H1 (cell line): ENCODE data around the gene PLEKHN1. TPM values are rescaled to one million over a fixed set of nuclear protein-coding genes. Genes with fewer than 3 reads are reported as not detected.

ENCODE experiments used
- CTCF ChIA-PET: fragments of 300-600 bp; sonication (Branson Sonifier 250); formaldehyde crosslinking; loops from one replicate; lab custom pipeline; 2021; ENCODE audit not compliant: partially characterized antibody; lab: Charles Lee
- POLR2A ChIA-PET: fragments of 300-600 bp; sonication (Branson Sonifier 250); formaldehyde crosslinking; loops from one replicate; lab custom pipeline; 2021; ENCODE audit warnings: inconsistent platforms; ENCODE audit not compliant: partially characterized antibody; lab: Charles Lee
- DNase-seq, 2 experiments: peaks; one replicate each; pipeline versions ENCODE4 v3.0.0 to v3.0.0-alpha.2; 2010 to 2022; ENCODE audit warnings: low spot score in 2 of 2, low read depth in 1 of 2, mixed read lengths in 1 of 2
- FAIRE-seq: peaks from 2 replicates; lab custom pipeline; 2011; peaks lifted over from hg19 to GRCh38; lab: Jason Lieb, UNC
- H2AFZ ChIP-seq: 2 replicates; pipeline ENCODE4 v1.8.1; 2012; ENCODE audit warnings: low read length, inconsistent platforms
- H2AK5ac ChIP-seq: 2 replicates; pipeline ENCODE4 v1.6.1; 2013; ENCODE audit warnings: low read depth, low read length
- H2BK120ac ChIP-seq: replicated peaks from 2 replicates; pipeline ENCODE3; 2013; ENCODE audit warnings: low read depth, low read length, inconsistent platforms
- H2BK12ac ChIP-seq: 2 replicates; pipeline ENCODE4 v1.6.1; 2013; ENCODE audit warnings: low read depth, low read length
- H2BK15ac ChIP-seq: 2 replicates; pipeline ENCODE4 v1.6.1; 2013; ENCODE audit warnings: low read length
- H2BK20ac ChIP-seq: 2 replicates; pipeline ENCODE4 v1.6.1; 2013; ENCODE audit warnings: low read length
- H2BK5ac ChIP-seq: 2 replicates; pipeline ENCODE4 v1.6.1; 2013; ENCODE audit warnings: low read depth, low read length
- H3K14ac ChIP-seq: 2 replicates; pipeline ENCODE4 v1.6.1; 2013; ENCODE audit warnings: inconsistent platforms; ENCODE audit not compliant: insufficient read length
- H3K18ac ChIP-seq: 2 replicates; pipeline ENCODE4 v1.6.1; 2013; ENCODE audit warnings: low read length; ENCODE audit errors: extremely low read depth
- H3K23ac ChIP-seq: 2 replicates; pipeline ENCODE4 v1.6.1; 2013; ENCODE audit warnings: inconsistent platforms; ENCODE audit not compliant: insufficient read length
- H3K23me2 ChIP-seq: 2 replicates; pipeline ENCODE4 v1.6.1; 2013; ENCODE audit warnings: low read depth, low read length
- H3K27ac ChIP-seq: 2 replicates; pipeline ENCODE4 v1.6.1; 2011; ENCODE audit warnings: low read depth, low read length, inconsistent platforms
- H3K27me3 ChIP-seq, 4 experiments: replicated peaks in 1 of 4; 1 replicate in 1 of 4; 2 replicates in 3 of 4; pipeline versions ENCODE4 v1.6.1 to v1.8.1; 2011 to 2013; ENCODE audit warnings: low read length in 3 of 4, mild to moderate bottlenecking in 3 of 4, inconsistent platforms in 2 of 4, mixed read lengths in 2 of 4, moderate library complexity in 1 of 4; ENCODE audit not compliant: control insufficient read depth in 3 of 4, insufficient read depth in 3 of 4; ENCODE audit errors: extremely low read depth in 1 of 4
- H3K36me3 ChIP-seq, 4 experiments: 2 replicates each; pipeline versions ENCODE4 v1.6.1 to v1.8.1; 2011 to 2013; ENCODE audit warnings: mild to moderate bottlenecking in 4 of 4, low read length in 3 of 4, moderate library complexity in 2 of 4, control low read depth in 1 of 4, inconsistent platforms in 1 of 4; ENCODE audit not compliant: insufficient read depth in 4 of 4, control insufficient read depth in 2 of 4
- H3K4ac ChIP-seq: replicated peaks from 2 replicates; pipeline ENCODE3; 2013; ENCODE audit warnings: low read length, low read depth, mixed read lengths, inconsistent platforms; ENCODE audit not compliant: insufficient read length
- H3K4me1 ChIP-seq, 4 experiments: replicated peaks in 1 of 4; 1 replicate in 1 of 4; 2 replicates in 3 of 4; pipeline versions ENCODE4 v1.6.1 to v1.8.1; 2011 to 2013; ENCODE audit warnings: low read length in 3 of 4, inconsistent platforms in 2 of 4, mixed read lengths in 1 of 4; ENCODE audit not compliant: insufficient read depth in 4 of 4, control insufficient read depth in 3 of 4
- H3K4me2 ChIP-seq, 2 experiments: 2 replicates each; pipeline versions ENCODE4 v1.6.1 to v1.8.1; 2011 to 2013; ENCODE audit warnings: low read depth in 2 of 2, low read length in 2 of 2, control low read depth in 1 of 2, inconsistent platforms in 1 of 2, mild to moderate bottlenecking in 1 of 2; ENCODE audit not compliant: insufficient read depth in 1 of 2
- H3K4me3 ChIP-seq, 4 experiments: fragments of 200-600, 300-600 bp in 1 of 4; sonication (generic), shearing (Covaris generic), sonication (Bioruptor Twin) in 1 of 4; 2 replicates each; pipeline versions ENCODE4 v1.5.1 to v1.8.1; 2011 to 2016; ENCODE audit warnings: low read length in 4 of 4, low read depth in 3 of 4, control low read depth in 2 of 4, inconsistent platforms in 2 of 4, mild to moderate bottlenecking in 2 of 4, mixed read lengths in 1 of 4, moderate library complexity in 1 of 4; ENCODE audit not compliant: insufficient read depth in 2 of 4; ENCODE audit errors: extremely low read depth in 1 of 4
- H3K56ac ChIP-seq: replicated peaks from 2 replicates; pipeline ENCODE3; 2013; ENCODE audit warnings: low read depth, mild to moderate bottlenecking, mixed read lengths, low read length, inconsistent platforms; ENCODE audit not compliant: insufficient read length
- H3K79me1 ChIP-seq: 2 replicates; pipeline ENCODE4 v1.6.1; 2013; ENCODE audit warnings: low read depth, low read length, control low read depth
- H3K79me2 ChIP-seq, 2 experiments: 2 replicates each; pipeline versions ENCODE4 v1.6.1 to v1.8.1; 2012 to 2013; ENCODE audit warnings: low read length in 2 of 2, mild to moderate bottlenecking in 2 of 2, inconsistent platforms in 1 of 2; ENCODE audit not compliant: insufficient read depth in 2 of 2, control insufficient read depth in 1 of 2
- H3K9ac ChIP-seq, 4 experiments: replicated peaks in 1 of 4; 1 replicate in 1 of 4; 2 replicates in 3 of 4; pipeline versions ENCODE4 v1.6.1 to v1.8.1; 2011 to 2013; ENCODE audit warnings: low read depth in 3 of 4, low read length in 3 of 4, control low read depth in 2 of 4, mild to moderate bottlenecking in 2 of 4, moderate library complexity in 2 of 4, inconsistent platforms in 1 of 4; ENCODE audit errors: extremely low read depth in 1 of 4
- H3K9me3 ChIP-seq, 2 experiments: 2 replicates each; pipeline versions ENCODE4 v1.6.1 to v1.8.1; 2012 to 2013; ENCODE audit warnings: mild to moderate bottlenecking in 2 of 2, moderate library complexity in 2 of 2, control low read depth in 1 of 2, inconsistent platforms in 1 of 2, low read depth in 1 of 2, low read length in 1 of 2, mixed read lengths in 1 of 2; ENCODE audit not compliant: insufficient read depth in 2 of 2
- H4K20me1 ChIP-seq, 2 experiments: replicated peaks in 1 of 2; 2 replicates each; pipeline versions ENCODE3 to v1.8.1; 2011 to 2013; ENCODE audit warnings: inconsistent platforms in 2 of 2, low read length in 2 of 2, mild to moderate bottlenecking in 1 of 2; ENCODE audit not compliant: insufficient read depth in 2 of 2, control insufficient read depth in 1 of 2
- H4K5ac ChIP-seq: 2 replicates; pipeline ENCODE4 v1.6.1; 2013; ENCODE audit warnings: low read length, low read depth, mixed read lengths, inconsistent platforms; ENCODE audit not compliant: insufficient read length
- H4K8ac ChIP-seq: 2 replicates; pipeline ENCODE4 v1.8.0; 2013; ENCODE audit warnings: mild to moderate bottlenecking, moderate library complexity, low read length, inconsistent platforms; ENCODE audit not compliant: insufficient read depth; ENCODE audit errors: extremely low read depth
- H4K91ac ChIP-seq: replicated peaks from 2 replicates; pipeline ENCODE3; 2013; ENCODE audit warnings: low read length, mixed read lengths, inconsistent platforms; ENCODE audit not compliant: insufficient read length
- CBX5 ChIP-seq: fragments of 300-800, 300-1000 bp; sonication (generic); IDR thresholded peaks from 2 replicates; pipeline ENCODE4 v1.7.1; 2016; ENCODE audit warnings: antibody characterized with exemption, low read length, low read depth
- CBX8 ChIP-seq: fragments of 300-800, 300-1000 bp; sonication (generic); IDR thresholded peaks from 2 replicates; pipeline ENCODE4 v1.7.1; 2016; ENCODE audit warnings: low read depth, low read length, borderline replicate concordance
- NANOG ChIP-seq: IDR thresholded peaks from 2 replicates; pipeline ENCODE4 v1.6.1; 2011; ENCODE audit warnings: low read length, low read depth, mild to moderate bottlenecking, inconsistent platforms; ENCODE audit not compliant: insufficient read depth, poor library complexity, severe bottlenecking
- POLR2AphosphoS5 ChIP-seq: IDR thresholded peaks from 2 replicates; pipeline ENCODE4 v1.6.1; 2011; ENCODE audit warnings: low read depth, low read length
- TBP ChIP-seq: IDR thresholded peaks from 2 replicates; pipeline ENCODE4 v1.6.1; 2011; ENCODE audit warnings: low read depth, low read length, improper control_type of control experiment
- WGBS, 2 experiments: shearing (Covaris generic) in 1 of 2; methylation state at CpG; one replicate each; pipeline versions ENCODE4 v1.1.6 to v1.1.7; 2013 to 2015; ENCODE audit warnings: low lambda C conversion rate in 2 of 2, mixed read lengths in 2 of 2, inconsistent platforms in 1 of 2, low coverage in 1 of 2, missing lambda C conversion rate in 1 of 2; ENCODE audit not compliant: insufficient replicate concordance in 2 of 2, insufficient coverage in 1 of 2, insufficient read length in 1 of 2; ENCODE audit errors: extremely low coverage in 1 of 2, missing lambda C conversion rate in 1 of 2; 5-methylcytosine and 5-hydroxymethylcytosine counted together
- polyA plus RNA-seq, 7 experiments: library from polyadenylated mRNA; depleted of rRNA in 3 of 7; stranded (reverse) in 5 of 7; unstranded in 2 of 7; fragments of >200 nt in 5 of 7; fragments of 200-250 nt in 2 of 7; gene quantifications; 1 replicate in 5 of 7; 2 replicates in 1 of 7; 4 replicates in 1 of 7; pipeline versions ENCODE4 v1.2.1 to v1.2.3, GENCODE V29; 2011 to 2013; ENCODE audit warnings: missing spikeins in 2 of 7, mixed read lengths in 2 of 7
- total RNA-seq: library from RNA; stranded (reverse); fragmentation: NEBNext Ultra II Directional; extraction: Animal tissue kit (Norgen Biotek cat#: 25700); gene quantifications from 2 replicates; pipeline ENCODE4 v1.2.1, GENCODE V29; 2021

The PLEKHN1 gene
- total and polyA plus RNA-seq, 2 of the 8 experiments (the other 6 are each of a cell fraction or from before 2014, with no cell fraction given): 0.39 to 1.5 TPM

- POLR2A ChIA-PET: interaction anchor here (0.7 to 14.9 kb wide), 6 partner anchors 14 to 178 kb away, joined by 3 to 245 read pairs (median 5); no protein-coding TSS in a partner anchor
- H4K20me1 ChIP-seq: peaks cover 6 to 15% of the 10 kb centered on the region in 2 experiments
- peaks cover 0 to 24% (median 3%) of the 10 kb centered on the region in 4 experiments; a peak in 4 of 8 replicates for H3K36me3 ChIP-seq
- WGBS, 2 experiments: 91% methylated on average over 16 of the region's 27 CpGs; no CpG with 5 or more reads in 1 of the 2 experiments
- peaks cover 13% of the 10 kb centered on the region for H3K79me1 ChIP-seq
- H3K18ac ChIP-seq: no peak overlapping the region
- H3K79me2 ChIP-seq: peaks cover 0 to 13% of the 10 kb centered on the region in 2 experiments; a peak in 1 of 4 replicates
- peaks cover 8% of the 10 kb centered on the region; the same call in 1 of the 2 replicates for H3K23me2 ChIP-seq
- no peaks in the 10 kb centered on the region for H3K9me3 ChIP-seq
- no peak overlapping the region for H2BK120ac ChIP-seq
- H3K4me2 ChIP-seq: peak overlapping the region in 1 of 2 experiments; percentile 79; a peak in 2 of 4 replicates
- no peak overlapping the region for H3K14ac ChIP-seq
- no peak overlapping the region for H3K27ac ChIP-seq
- peak overlapping the region; percentile 81; the same call in 1 of the 2 replicates for H2BK15ac ChIP-seq
- H2BK12ac ChIP-seq: peak overlapping the region; percentile 99; the same call in 1 of the 2 replicates
- no peak overlapping the region for H4K5ac ChIP-seq
- H2AFZ ChIP-seq: no peak overlapping the region
- H3K4me1 ChIP-seq: peaks cover 2 to 54% (median 38%) of the 10 kb centered on the region in 4 experiments
- no peak overlapping the region for H2BK20ac ChIP-seq
- DNase-seq (no peak), FAIRE-seq (no peak)
- no peak overlapping the region for H3K4me3 ChIP-seq
- no peak overlapping the region for H4K91ac ChIP-seq
- H4K8ac ChIP-seq: peak overlapping the region; percentile 46; the same call in 1 of the 2 replicates
- peak overlapping the region; percentile 53 for H3K4ac ChIP-seq
- peak overlapping the region; percentile 82; the same call in 1 of the 2 replicates for H2AK5ac ChIP-seq
- no peak overlapping the region for H3K56ac ChIP-seq
- no peak overlapping the region for H3K9ac ChIP-seq
- CTCF ChIA-PET: interaction anchor here (0.6 to 3.0 kb wide), 8 partner anchors 10 to 202 kb away, joined by 3 to 15 read pairs (median 4); no protein-coding TSS in a partner anchor
- no peak overlapping the region for H3K23ac ChIP-seq
- H2BK5ac ChIP-seq: no peak overlapping the region
- H3K27me3 ChIP-seq: no peaks in the 10 kb centered on the region
- TF ChIP-seq TBP: no peak
- no peak for TF ChIP-seq CBX8
- TF ChIP-seq CBX5: no peak
- TF ChIP-seq POLR2AphosphoS5: no peak
- no peak for TF ChIP-seq NANOG
These were observed 56.2 kb downstream of the PLEKHN1 start for GRCh38 chr1:1022302-1023009.
